Central memory CD8-positive, alpha-beta T cell (primary cell): ENCODE data around the gene HOXD11.
A peak's percentile ranks its signal among the peaks of the same experiment; 100 is the strongest.

Experiments used
- ATAC-seq: fragments of 150-1000 bp; cut with Tn5 transposase; replicated peaks from 2 replicates; pipeline ENCODE4 v1.10.0; 2022; ENCODE audit warnings: mild to moderate bottlenecking, moderate FRiP score, moderate number of reproducible peaks; ENCODE audit not compliant: poor library complexity, severe bottlenecking; ENCODE audit errors: extremely low read depth
- DNase-seq, 2 donors: peaks; one replicate each; pipeline ENCODE4 v3.0.0; 2021; ENCODE audit warnings: low spot score in 2 of 2
- H3K27ac Mint-ChIP-seq: one replicate; pipeline ENCODE4 v1.8.0; 2022; ENCODE audit warnings: low read depth, mild to moderate bottlenecking, moderate library complexity, mixed read lengths
- H3K27me3 Mint-ChIP-seq: one replicate; pipeline ENCODE4 v1.8.0; 2022; ENCODE audit warnings: mixed read lengths
- H3K36me3 Mint-ChIP-seq: one replicate; pipeline ENCODE4 v1.8.0; 2022; ENCODE audit warnings: mild to moderate bottlenecking, moderate library complexity, mixed read lengths; ENCODE audit not compliant: insufficient read depth
- H3K4me1 Mint-ChIP-seq: one replicate; pipeline ENCODE4 v1.8.0; 2022; ENCODE audit warnings: mixed read lengths
- H3K4me3 Mint-ChIP-seq: one replicate; pipeline ENCODE4 v1.8.0; 2022; ENCODE audit warnings: mild to moderate bottlenecking, moderate library complexity, mixed read lengths
- H3K9me3 Mint-ChIP-seq: one replicate; pipeline ENCODE4 v1.8.0; 2022; ENCODE audit warnings: mixed read lengths

Gene HOXD11

DNA sequence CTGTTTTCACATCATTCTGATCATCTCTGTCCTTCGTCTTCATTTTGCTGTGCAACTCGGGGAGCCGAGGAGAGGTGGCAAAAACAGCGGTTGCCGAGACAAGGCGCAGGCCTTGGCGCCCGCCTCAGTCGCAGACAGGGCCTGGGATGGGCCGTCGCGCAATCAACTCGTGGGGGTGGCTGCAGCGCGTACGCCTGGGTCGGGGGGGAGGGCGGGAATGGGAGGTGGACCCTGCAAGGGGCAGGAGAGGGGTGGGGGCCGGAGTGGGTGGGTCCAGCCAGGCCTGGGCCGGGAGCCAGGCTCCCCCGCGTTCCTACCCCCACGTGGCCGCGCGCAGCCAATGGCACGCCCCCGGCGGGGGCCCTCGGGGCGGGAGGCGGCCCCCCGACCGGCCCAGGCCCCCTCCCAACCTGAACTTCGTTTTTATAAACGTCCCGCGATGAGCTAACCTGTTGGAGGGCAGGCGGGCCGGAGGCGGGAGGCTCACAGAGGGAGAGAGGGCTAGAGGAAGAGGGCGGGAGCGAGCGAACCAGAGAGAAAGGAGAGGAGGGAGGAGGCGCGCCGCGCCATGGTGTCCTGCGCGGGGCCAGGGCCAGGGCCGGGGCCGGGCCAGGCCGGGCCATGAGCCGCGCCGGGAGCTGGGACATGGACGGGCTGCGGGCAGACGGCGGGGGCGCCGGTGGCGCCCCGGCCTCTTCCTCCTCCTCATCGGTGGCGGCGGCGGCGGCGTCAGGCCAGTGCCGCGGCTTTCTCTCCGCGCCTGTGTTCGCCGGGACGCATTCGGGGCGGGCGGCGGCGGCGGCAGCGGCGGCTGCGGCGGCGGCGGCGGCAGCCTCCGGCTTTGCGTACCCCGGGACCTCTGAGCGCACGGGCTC lies 14.6 kb upstream of the HOXD11 start, which contains the start of gene HOXD13:
Gene HOXD13 (plus strand): TSS at position 452 of the 875 bp plus-strand sequence. CDS start 170 bp downstream, at position 622.
- Mint-ChIP-seq H3K4me1 (peaks cover 22% of the 10 kb centered on the region), H3K36me3 (peaks cover 25% of the 10 kb centered on the region), H3K9me3 (no peaks in the 10 kb centered on the region), H3K27me3 (peaks cover 95% of the 10 kb centered on the region), H3K4me3 (peak within 1 kb of the TSS; percentile 47), H3K27ac (peak within 1 kb of the TSS; percentile 80)
- no peak for DNase-seq
- no peak for ATAC-seq

DNA sequence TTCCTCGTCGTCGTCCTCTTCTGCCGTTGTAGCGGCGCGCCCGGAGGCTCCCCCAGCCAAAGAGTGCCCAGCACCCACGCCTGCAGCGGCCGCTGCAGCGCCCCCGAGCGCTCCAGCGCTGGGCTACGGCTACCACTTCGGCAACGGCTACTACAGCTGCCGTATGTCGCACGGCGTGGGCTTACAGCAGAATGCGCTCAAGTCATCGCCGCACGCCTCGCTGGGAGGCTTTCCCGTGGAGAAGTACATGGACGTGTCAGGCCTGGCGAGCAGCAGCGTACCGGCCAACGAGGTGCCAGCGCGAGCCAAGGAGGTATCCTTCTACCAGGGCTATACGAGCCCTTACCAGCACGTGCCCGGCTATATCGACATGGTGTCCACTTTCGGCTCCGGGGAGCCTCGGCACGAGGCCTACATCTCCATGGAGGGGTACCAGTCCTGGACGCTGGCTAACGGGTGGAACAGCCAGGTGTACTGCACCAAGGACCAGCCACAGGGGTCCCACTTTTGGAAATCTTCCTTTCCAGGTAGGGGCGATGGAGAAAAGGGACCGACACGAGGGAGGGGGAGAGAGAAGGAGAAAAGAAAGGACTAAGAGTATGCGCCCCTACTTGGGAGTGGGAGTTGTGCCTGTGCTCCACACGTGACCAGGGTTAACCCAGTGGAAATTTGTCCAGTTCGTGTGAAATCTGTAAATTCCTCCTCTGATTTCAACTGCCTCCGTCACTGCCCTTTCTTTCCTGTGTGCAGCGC lies 13.8 kb upstream of the HOXD11 start:
- ATAC-seq: no peak
- Mint-ChIP-seq H3K4me1 (peaks cover 24% of the 10 kb centered on the region), H3K27ac (peak overlapping the region; percentile 64), H3K36me3 (peaks cover 21% of the 10 kb centered on the region), H3K4me3 (peak overlapping the region; percentile 47), H3K9me3 (no peaks in the 10 kb centered on the region), H3K27me3 (peaks cover 95% of the 10 kb centered on the region)
- DNase-seq: no peak

DNA sequence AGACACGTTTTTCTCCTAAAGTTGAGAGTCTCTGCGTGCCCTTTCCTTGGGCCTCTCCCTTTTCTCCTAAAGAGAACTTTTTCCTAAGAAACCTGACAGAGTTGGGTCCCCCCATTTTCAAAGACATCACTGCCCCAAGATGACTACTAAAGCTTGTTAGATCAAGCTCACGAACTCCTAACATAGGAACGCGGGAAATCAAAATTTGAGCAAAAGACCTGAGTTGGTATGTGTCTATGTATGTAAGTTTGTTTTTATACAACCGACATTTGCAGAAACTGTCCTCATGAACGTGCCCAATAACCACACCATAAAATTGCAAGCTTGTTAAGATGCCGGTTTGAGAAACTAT lies 13.2 kb upstream of the HOXD11 start:
- Mint-ChIP-seq H3K27me3 (peaks cover 95% of the 10 kb centered on the region), H3K4me3 (peak overlapping the region; percentile 47), H3K9me3 (no peaks in the 10 kb centered on the region)

DNA sequence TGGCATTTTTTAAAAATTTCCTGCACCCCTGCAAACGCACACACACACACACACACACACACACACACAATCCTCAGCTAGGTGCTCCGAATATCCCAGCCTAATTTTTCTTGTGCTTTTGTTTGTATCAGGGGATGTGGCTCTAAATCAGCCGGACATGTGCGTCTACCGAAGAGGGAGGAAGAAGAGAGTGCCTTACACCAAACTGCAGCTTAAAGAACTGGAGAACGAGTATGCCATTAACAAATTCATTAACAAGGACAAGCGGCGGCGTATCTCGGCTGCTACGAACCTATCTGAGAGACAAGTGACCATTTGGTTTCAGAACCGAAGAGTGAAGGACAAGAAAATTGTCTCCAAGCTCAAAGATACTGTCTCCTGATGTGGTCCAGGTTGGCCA lies 12.7 kb upstream of the HOXD11 start:
- no peak overlapping the region for H3K27ac Mint-ChIP-seq
- H3K27me3 Mint-ChIP-seq: peaks cover 95% of the 10 kb centered on the region
- no peaks in the 10 kb centered on the region for H3K9me3 Mint-ChIP-seq
- DNase-seq (no peak), ATAC-seq (no peak)
- H3K4me3 Mint-ChIP-seq: peak overlapping the region; percentile 50
- peaks cover 27% of the 10 kb centered on the region for H3K36me3 Mint-ChIP-seq
- peaks cover 22% of the 10 kb centered on the region for H3K4me1 Mint-ChIP-seq

More for the DNA sequence above, 13.2 kb upstream of the HOXD11 start:
- peak overlapping the region; percentile 64 for H3K27ac Mint-ChIP-seq
- DNase-seq: no peak
- H3K4me1 Mint-ChIP-seq: peaks cover 22% of the 10 kb centered on the region
- H3K36me3 Mint-ChIP-seq: peaks cover 22% of the 10 kb centered on the region
- no peak for ATAC-seq

DNA sequence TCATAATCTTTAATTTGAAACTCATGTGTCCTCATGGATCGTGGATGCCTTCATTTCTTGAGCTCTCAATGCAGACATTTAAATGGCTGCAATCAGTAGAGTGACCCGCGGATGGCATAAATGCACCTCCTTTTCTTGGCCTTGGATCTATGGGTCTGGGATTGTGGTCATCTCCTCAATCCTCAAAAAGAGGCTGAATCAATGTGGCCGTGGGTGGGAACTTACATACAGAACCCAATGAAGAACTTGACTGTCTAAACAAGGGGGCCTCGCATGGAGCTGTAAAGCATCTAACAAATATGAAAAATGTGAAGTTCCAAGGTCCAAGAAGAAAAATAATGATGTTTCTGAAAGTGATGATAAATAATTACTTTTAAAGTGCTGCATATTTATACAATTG lies 11.7 kb upstream of the HOXD11 start:
- DNase-seq (no peak), ATAC-seq (no peak)
- Mint-ChIP-seq H3K27me3 (peaks cover 95% of the 10 kb centered on the region), H3K9me3 (no peaks in the 10 kb centered on the region), H3K27ac (no peak overlapping the region), H3K4me3 (no peak overlapping the region), H3K36me3 (peaks cover 28% of the 10 kb centered on the region), H3K4me1 (peaks cover 22% of the 10 kb centered on the region)

DNA sequence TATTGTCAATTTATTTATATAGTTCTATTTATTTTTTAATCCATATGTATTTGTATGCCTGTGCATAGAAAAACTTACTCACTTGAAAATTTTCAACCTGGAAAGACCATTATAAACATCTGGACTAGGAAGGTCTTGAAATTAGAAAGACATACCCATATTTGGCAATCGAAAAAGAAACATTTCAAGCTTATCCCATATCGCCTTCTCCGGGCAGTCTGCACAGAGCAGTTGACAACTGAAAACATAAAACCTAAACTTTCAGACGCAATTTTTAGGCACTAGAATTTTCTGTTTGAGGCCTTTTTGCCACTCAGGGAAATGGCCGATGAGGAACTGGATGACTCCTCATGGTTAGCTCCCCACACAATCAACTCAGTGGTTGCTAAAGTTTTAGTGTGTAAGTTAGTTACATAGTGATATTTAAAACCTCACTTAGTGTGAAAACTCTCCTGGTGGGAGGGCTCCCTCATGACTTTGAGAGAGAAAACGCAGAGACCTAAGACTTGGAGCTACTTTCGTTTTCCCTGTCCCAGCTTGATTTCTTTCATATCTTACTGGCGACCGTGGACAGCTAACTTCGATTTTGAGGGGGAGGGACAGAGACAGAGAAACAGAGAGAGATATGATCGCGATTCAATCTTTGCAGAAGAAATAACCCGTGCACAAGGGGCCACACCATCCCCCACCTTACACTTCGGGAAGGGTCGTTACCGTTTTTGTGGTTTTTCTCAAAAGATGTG lies 10.7 kb upstream of the HOXD11 start:
- H3K36me3 Mint-ChIP-seq: peaks cover 28% of the 10 kb centered on the region
- no peak for DNase-seq
- peaks cover 95% of the 10 kb centered on the region for H3K27me3 Mint-ChIP-seq
- H3K4me1 Mint-ChIP-seq: peaks cover 22% of the 10 kb centered on the region
- no peak overlapping the region for H3K27ac Mint-ChIP-seq
- H3K9me3 Mint-ChIP-seq: no peaks in the 10 kb centered on the region
- peak overlapping the region; percentile 75 for H3K4me3 Mint-ChIP-seq
- ATAC-seq: no peak

DNA sequence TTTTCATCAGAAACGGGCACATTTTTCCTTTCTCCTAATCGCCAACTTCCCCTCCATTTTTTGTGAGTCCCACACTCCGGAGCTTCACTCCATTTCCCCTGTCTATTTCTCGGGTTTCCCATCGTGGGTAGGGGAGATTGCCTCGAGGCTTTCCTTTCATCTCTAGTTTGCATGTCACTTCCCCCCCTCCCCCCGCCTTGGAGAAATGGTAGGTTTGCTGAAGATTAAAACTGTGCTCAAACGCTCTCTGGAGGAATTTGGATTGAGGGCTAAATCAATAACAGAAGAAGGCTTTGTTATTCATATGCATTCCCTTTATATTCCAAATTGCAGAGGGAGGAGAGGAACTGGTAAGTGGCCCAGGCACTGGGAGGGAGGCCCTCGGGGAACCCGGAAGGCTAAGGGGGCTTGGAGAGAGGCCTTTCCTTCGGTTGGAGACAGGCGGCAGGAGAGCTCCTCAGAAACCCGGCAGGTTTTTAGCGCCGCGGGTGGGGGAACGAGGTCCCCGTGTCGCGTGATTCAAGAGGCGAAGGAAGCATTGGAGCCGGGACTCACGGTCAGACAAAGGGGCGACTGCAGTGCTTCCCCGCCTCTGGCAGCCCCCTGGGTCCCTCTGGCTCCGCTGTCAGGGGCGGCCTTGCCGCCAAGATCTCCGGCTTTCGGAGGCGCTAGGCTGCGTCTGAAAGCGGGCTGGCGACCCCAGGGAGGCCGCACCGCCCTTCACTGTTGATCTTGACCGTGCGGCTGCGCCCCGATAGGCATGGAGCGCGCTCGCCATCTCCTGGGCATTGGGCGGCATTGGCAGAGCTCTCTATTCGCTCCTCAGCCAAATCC lies 9.9 kb upstream of the HOXD11 start:
- no peak overlapping the region for H3K27ac Mint-ChIP-seq
- H3K9me3 Mint-ChIP-seq: no peaks in the 10 kb centered on the region

DNA sequence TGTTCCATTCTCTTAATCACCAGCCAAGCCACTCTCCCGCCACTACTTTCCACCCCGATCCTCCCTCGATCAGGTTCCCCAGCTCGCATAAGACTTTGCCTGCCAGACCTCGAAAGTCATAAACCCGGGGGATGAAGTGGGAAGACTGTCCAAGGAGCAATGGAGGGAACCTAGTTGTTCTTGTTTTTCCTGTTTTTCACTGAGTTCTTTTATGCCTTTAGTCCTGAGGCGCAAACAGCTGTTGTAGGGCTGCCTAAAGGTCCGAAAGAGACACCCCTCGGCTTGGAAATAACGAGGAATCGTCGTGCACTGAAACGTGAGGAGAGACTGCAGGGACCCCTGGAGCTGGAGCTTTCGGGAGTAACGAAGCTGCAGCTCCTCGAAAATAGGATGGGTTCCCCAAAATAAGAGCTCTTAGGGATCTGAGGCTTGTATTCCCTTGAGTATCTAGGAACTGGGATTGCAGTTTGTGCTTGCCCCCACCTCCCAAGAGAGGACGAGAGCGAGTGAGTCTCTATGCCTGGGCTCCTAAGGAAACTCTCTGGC lies 9.2 kb upstream of the HOXD11 start:
- Mint-ChIP-seq H3K9me3 (no peaks in the 10 kb centered on the region), H3K4me1 (peaks cover 22% of the 10 kb centered on the region), H3K4me3 (peak overlapping the region; percentile 75), H3K27me3 (peaks cover 99% of the 10 kb centered on the region), H3K27ac (no peak overlapping the region), H3K36me3 (peaks cover 19% of the 10 kb centered on the region)
- DNase-seq: no peak
- no peak for ATAC-seq

More for the DNA sequence above, 9.9 kb upstream of the HOXD11 start:
- DNase-seq: peak in 1 of 2 donors; percentile 42
- Mint-ChIP-seq H3K4me1 (peaks cover 22% of the 10 kb centered on the region), H3K36me3 (peaks cover 20% of the 10 kb centered on the region), H3K27me3 (peaks cover 95% of the 10 kb centered on the region), H3K4me3 (peak overlapping the region; percentile 75)
- peak; percentile 58 for ATAC-seq

DNA sequence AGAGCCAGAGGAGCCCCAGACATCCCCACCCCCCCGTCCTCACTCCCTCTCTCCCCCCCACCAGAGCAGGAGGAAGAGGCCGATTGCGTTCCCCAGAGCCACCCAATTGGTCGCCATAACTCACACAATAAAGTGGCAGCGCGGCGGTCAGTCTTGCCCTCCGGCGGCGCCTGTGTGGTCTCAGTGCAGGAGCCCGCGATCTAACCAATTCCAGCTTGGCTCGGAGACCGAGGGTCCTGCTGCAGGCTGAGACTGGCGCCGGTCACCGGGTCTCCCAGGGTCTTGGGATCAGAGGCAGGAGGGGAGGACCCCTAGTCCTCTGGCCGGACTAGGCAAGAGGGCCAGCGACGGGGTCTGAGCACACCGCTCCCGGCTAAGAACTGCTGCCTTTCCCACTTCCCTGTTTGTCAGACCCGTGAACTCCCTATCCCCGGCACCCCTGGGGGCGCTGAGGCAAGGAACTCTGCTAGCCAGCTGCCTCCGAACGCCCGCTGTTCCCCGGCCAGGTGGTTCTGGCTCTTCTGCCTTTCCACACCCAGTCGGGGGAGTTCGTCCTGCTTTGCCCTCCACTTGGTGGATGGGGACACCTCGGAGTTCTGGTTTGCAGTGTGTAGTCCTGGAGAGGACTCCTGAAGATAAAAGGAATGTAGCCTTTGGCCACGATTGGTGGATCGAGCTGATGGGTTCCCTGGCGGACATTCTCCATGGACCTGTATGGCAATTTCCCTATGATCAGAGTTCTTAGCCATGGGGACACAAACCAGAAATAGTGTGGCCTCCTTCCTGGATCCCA lies 8.5 kb upstream of the HOXD11 start:
- H3K36me3 Mint-ChIP-seq: peaks cover 17% of the 10 kb centered on the region
- no peaks in the 10 kb centered on the region for H3K9me3 Mint-ChIP-seq
- H3K27me3 Mint-ChIP-seq: peaks cover 100% of the 10 kb centered on the region
- H3K27ac Mint-ChIP-seq: no peak overlapping the region
- ATAC-seq: no peak
- peak overlapping the region; percentile 75 for H3K4me3 Mint-ChIP-seq
- peaks cover 21% of the 10 kb centered on the region for H3K4me1 Mint-ChIP-seq
- DNase-seq: no peak

DNA sequence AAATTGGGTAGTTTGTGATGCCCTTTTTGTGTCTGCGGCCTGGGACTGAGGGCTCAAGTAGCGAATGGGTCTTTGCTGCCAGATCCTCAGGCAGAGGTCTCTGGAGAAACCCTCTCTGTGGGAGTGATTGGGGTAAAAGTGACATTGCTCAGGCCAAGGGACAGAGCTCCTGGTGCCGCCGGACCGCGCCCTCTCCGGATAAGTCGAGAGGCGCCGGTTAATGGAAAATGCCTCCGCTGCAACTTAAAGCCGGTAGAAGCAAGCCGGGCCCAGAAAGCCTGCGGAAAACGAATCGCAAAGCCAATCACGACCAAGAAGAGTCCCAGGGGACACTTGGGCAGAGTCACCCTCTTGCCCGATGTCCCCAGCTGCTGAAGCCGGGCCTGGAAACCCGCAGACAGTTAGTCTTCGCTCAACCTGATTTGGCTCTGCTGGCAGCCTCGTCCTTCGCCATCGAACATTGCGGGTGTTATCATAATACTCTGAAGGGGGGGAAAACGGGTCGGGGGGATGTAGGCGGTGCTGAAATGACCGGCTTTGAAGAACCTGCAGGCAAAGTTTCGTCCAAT lies 7.8 kb upstream of the HOXD11 start:
- Mint-ChIP-seq H3K4me1 (peaks cover 16% of the 10 kb centered on the region), H3K4me3 (no peak overlapping the region), H3K27me3 (peaks cover 100% of the 10 kb centered on the region), H3K36me3 (peaks cover 16% of the 10 kb centered on the region), H3K9me3 (no peaks in the 10 kb centered on the region), H3K27ac (no peak overlapping the region)
- no peak for ATAC-seq
- no peak for DNase-seq
